Measurements from ENCODE around the gene ABLIM3.

- TF ChIP-seq CTCF (conservative IDR thresholded peaks at IDR 0.05; ENCODE audit: low read length) (no peak), EZH2phosphoT487 (IDR thresholded peaks at IDR 0.05; ENCODE audit: borderline replicate concordance, low read depth, low read length) (no peak)
Observed at GRCh38 chr5:149224282-149224681, 83.0 kb downstream of the ABLIM3 start.

Data from OCI-LY7 (cell line).